ENCODE measurements around the gene TMEM219. TPM values are rescaled to one million over a fixed set of nuclear protein-coding genes. Genes with fewer than 3 reads are reported as not detected.
A peak's percentile ranks its signal among the peaks of the same experiment; 100 is the strongest.
"Not testable (repeated sequence)": the region's sequence is repeated elsewhere in the genome, so short reads cannot be mapped to it uniquely, and the experiment has no call there.

The TMEM219 gene
- total RNA-seq, 1 donor from 2014 or later = 88.0 TPM

DNA sequence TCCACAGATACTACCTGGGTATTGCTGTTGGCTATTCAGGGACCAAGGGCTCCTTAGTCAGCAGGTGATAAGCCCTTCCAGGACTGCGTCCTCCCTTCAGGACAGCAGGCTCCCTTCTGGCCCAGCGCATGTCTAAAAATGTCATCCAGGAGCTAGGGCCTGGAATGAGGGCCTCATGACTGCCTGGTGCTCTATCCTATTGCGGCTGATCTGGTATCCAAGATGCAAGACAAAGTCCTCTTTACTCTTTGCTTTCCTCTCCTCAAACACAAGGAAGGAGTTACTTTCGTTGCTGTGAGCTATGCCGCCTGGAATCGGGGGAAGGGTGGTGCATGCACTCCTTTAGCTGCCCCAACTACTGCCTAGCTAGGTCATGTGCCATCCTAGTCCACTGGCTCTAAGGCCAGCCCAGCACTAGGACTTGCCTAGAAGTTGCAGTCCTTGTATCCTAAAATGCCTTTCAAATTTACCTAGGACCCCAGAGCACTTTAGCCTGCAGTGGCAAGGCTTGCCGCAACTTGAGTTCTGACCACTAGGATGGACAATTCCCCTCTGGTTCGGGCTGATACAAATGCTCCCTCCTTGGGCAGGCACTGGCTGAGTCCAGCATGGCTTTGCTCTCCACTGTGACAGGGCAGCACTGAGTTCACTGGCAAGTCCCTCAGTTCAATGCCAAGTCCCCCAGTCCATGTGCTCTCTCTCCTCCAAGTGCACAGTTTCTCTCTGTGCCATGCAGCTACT is 10.1 kb upstream of the TMEM219 start:
- DNase-seq = no peak
- Mint-ChIP-seq H3K4me1 (ENCODE audit: low read depth, unreplicated experiment) (no peaks in the 10 kb centered on the region), H3K36me3 (ENCODE audit: unreplicated experiment) (peaks cover 10% of the 10 kb centered on the region), H3K27me3 (ENCODE audit: unreplicated experiment) (no peaks in the 10 kb centered on the region), H3K4me3 (ENCODE audit: unreplicated experiment) (no peak overlapping the region), H3K27ac (ENCODE audit: unreplicated experiment) (no peak overlapping the region), H3K9me3 (ENCODE audit: unreplicated experiment) (peaks cover 6% of the 10 kb centered on the region)
- TF ChIP-seq, protein P1, sequence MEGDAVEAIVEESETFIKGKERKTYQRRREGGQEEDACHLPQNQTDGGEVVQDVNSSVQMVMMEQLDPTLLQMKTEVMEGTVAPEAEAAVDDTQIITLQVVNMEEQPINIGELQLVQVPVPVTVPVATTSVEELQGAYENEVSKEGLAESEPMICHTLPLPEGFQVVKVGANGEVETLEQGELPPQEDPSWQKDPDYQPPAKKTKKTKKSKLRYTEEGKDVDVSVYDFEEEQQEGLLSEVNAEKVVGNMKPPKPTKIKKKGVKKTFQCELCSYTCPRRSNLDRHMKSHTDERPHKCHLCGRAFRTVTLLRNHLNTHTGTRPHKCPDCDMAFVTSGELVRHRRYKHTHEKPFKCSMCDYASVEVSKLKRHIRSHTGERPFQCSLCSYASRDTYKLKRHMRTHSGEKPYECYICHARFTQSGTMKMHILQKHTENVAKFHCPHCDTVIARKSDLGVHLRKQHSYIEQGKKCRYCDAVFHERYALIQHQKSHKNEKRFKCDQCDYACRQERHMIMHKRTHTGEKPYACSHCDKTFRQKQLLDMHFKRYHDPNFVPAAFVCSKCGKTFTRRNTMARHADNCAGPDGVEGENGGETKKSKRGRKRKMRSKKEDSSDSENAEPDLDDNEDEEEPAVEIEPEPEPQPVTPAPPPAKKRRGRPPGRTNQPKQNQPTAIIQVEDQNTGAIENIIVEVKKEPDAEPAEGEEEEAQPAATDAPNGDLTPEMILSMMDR (IDR thresholded peaks at IDR 0.05; ENCODE audit: partially characterized antibody, unreplicated experiment) = peak; percentile 13

DNA sequence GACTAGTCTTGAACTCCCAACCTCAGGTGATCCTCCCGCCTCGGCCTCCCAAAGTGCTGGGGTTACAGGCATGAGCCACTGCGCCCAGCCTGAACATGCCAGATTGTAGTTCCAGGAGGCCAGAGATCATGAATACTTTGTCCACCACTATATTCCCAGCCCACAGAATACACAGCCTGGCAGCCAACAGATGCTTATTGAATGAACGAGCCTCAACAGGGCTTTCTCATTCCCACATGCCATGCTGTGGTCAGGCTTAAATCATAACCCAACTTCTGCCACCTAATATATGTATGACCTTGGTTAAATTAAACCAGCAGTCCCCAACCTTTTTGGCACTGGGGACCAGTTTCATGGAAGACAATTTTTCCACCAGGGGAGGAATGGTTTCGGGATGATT is 3.1 kb upstream of the TMEM219 start:
- H3K4me1 Mint-ChIP-seq (ENCODE audit: low read depth, unreplicated experiment) = no peaks in the 10 kb centered on the region
- H3K27ac Mint-ChIP-seq (ENCODE audit: unreplicated experiment) = no peak overlapping the region
- TF ChIP-seq, protein P1 (IDR thresholded peaks at IDR 0.05; ENCODE audit: partially characterized antibody, unreplicated experiment) = no peak
- no peak for DNase-seq
- H3K4me3 Mint-ChIP-seq (ENCODE audit: unreplicated experiment) = no peak overlapping the region
- H3K9me3 Mint-ChIP-seq (ENCODE audit: unreplicated experiment) = peaks cover 4% of the 10 kb centered on the region
- H3K36me3 Mint-ChIP-seq (ENCODE audit: unreplicated experiment) = no peaks in the 10 kb centered on the region
- peaks cover 2% of the 10 kb centered on the region for H3K27me3 Mint-ChIP-seq (ENCODE audit: unreplicated experiment)

DNA sequence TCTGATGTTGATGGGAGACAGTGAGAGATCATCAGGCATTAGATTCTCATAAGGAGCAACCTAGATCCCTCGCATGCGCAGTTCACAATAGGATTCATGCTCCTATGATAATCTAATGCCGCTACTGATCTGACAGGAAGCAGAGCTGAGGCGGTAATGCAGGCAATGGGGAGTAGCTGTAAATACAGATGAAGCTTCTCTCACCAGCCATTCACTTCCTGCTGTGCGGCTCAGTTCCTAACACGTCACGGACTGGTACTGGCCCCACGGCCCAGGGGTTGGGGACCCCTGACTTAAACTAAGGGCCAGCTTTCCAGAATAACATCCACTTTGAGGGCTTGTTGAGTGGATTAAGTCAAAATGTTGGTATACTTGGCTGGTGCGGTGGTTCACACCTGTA is 2.6 kb upstream of the TMEM219 start:
- Mint-ChIP-seq H3K27me3 (ENCODE audit: unreplicated experiment) (peaks cover 2% of the 10 kb centered on the region), H3K4me3 (ENCODE audit: unreplicated experiment) (no peak overlapping the region), H3K27ac (ENCODE audit: unreplicated experiment) (no peak overlapping the region), H3K9me3 (ENCODE audit: unreplicated experiment) (peaks cover 4% of the 10 kb centered on the region), H3K36me3 (ENCODE audit: unreplicated experiment) (no peaks in the 10 kb centered on the region), H3K4me1 (ENCODE audit: low read depth, unreplicated experiment) (no peaks in the 10 kb centered on the region)
- TF ChIP-seq, protein P1 (IDR thresholded peaks at IDR 0.05; ENCODE audit: partially characterized antibody, unreplicated experiment) = no peak
- DNase-seq = no peak

DNA sequence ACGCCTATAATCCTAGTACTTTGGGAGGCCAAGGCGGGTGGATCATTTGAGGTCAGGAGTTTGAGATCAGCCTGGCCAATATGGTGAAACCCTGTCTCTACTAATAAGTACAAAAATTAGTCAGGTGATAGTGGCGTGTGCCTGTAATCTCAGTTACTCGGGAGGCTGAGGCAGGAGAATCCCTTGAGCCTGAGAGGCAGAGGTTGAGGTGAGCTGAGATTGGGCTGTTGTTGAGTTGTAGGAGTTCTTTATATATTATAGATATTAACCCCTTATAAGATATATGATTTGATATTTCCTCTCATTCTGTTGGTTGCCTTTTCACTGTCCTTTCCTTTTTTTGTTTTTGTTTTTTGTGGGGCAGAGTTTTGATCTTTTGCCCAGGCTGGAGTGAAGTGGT is 2.1 kb upstream of the TMEM219 start:
- not testable (repeated sequence) for H3K27me3 Mint-ChIP-seq (ENCODE audit: unreplicated experiment); H3K4me1 Mint-ChIP-seq (ENCODE audit: low read depth, unreplicated experiment); H3K9me3 Mint-ChIP-seq (ENCODE audit: unreplicated experiment); H3K27ac Mint-ChIP-seq (ENCODE audit: unreplicated experiment); DNase-seq; H3K36me3 Mint-ChIP-seq (ENCODE audit: unreplicated experiment)
- peak overlapping the region; percentile 50 for H3K4me3 Mint-ChIP-seq (ENCODE audit: unreplicated experiment)

DNA sequence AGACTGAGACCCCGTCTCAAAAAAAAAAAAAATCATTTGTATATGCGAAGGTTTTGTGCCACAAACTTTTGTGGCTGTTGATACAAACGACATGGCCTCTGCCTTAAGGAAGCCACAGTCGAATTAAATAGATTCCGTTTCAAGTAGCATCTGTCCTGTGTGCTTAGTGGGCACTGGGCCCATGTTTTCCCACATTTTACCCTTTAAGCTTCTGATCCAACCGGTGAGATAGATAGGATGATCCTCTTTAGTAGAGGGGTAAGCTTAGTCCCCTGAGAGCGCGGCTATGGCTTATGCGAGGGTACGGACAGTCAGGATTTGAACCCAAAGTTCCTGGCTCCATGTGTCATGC is 776 bp upstream of the TMEM219 start:
- H3K9me3 Mint-ChIP-seq (ENCODE audit: unreplicated experiment) = peaks cover 5% of the 10 kb centered on the region
- peak overlapping the region; percentile 59 for H3K27ac Mint-ChIP-seq (ENCODE audit: unreplicated experiment)
- no peaks in the 10 kb centered on the region for H3K4me1 Mint-ChIP-seq (ENCODE audit: low read depth, unreplicated experiment)
- H3K27me3 Mint-ChIP-seq (ENCODE audit: unreplicated experiment) = peaks cover 2% of the 10 kb centered on the region
- H3K4me3 Mint-ChIP-seq (ENCODE audit: unreplicated experiment) = peak overlapping the region; percentile 87
- TF ChIP-seq, protein P1 (IDR thresholded peaks at IDR 0.05; ENCODE audit: partially characterized antibody, unreplicated experiment) = no peak
- DNase-seq = no peak
- peaks cover 2% of the 10 kb centered on the region for H3K36me3 Mint-ChIP-seq (ENCODE audit: unreplicated experiment)

Measured in glutamatergic neuron (in vitro differentiated cells).